ENCODE results near the gene NAA60.
"Not testable (repeated sequence)": the region's sequence is repeated elsewhere in the genome, so short reads cannot be mapped to it uniquely, and the experiment has no call there.

NAA60 gene

DNA sequence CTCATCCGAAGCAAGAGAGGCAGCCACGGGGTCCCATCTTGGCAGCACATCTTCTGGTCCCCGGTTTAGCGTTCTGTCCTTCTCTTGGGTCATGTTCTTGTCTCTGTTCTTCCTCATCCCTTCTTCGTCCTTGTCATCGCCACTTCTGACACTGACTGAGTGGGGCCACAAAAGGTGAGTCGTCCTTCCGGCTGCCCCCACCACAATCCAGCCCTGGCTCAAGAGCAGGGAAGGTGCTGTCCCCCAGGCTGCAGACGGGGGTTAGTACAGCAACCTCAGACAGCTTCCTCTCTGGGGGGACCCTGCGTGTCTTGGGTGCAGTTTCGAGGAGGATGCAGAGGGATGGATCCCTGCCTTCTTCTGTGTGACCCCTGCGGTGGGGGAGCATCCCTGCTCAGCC lies 21.8 kb downstream of the NAA60 start:
- DNase-seq = no peak

DNA sequence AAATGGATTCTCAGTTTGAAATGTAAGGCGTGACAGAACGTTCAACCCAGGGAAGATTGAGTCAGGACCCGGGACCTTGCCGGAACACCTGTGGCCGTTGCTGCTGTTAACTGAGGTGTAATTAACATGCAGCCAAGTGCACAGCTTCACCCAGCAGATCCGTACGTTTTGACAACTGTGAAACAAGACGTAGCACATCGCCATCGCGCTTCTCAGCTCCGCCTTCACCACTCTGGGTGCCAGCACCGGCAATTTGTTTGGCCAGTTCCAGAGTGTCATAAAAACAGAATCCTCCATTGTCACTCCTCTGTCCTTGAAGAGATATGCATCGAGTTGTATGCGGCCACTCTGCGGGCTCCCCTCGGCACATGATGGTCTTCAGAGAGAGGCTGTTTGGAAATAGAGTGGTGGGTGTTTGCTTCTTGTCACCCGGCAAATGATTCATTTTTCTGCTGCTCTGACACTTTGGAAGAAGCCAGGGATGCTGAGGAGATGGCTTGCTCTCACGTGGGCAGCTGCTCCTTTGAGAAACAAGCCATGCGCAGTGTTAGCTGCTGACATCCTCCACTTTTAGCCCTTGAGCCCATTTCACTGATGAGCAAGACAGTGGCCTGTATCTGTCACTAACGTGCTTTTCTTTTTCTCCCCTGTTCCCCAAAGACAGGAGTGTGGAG lies 22.6 kb downstream of the NAA60 start:
- DNase-seq = no peak

DNA sequence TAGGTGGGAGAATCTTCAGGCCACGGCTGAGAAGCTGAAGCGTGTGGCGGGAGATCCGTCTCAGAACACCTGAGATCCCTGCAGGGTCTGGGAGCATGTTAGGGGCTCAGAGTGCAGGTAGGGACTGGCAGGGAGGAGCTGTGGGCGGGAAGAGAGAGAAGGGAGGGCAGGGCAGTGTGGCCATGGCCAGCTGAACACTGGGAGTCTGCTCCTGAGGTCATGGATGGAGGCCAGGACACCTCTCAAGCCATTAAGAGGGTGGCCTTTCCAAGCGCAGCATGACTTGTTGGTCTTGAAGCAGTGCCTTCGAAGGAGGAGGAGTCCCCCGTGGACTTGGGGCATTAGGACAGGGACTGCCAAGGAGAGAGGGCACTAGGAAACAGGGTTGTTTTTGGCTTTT lies 23.7 kb downstream of the NAA60 start:
- DNase-seq = no peak

DNA sequence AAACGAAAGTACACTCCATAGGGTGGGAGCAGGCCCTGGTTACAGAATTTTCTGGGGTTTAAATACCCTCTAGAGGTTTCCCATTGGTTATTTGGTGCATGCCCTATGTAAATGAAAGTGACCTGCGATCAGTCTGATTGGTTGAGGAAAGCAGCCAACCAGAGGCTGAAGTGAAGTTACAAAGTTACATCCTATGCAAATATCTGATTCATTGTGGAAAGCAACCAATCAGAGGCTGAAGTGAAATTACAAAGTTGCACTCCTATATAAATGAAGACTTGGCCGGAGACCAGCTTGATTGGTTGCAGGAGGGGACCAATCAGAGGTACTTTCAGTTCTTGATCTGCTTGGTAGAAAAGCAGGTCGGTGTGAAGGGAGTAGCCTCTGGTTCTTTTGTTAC lies 24.4 kb downstream of the NAA60 start:
- DNase-seq = peak; percentile 64

DNA sequence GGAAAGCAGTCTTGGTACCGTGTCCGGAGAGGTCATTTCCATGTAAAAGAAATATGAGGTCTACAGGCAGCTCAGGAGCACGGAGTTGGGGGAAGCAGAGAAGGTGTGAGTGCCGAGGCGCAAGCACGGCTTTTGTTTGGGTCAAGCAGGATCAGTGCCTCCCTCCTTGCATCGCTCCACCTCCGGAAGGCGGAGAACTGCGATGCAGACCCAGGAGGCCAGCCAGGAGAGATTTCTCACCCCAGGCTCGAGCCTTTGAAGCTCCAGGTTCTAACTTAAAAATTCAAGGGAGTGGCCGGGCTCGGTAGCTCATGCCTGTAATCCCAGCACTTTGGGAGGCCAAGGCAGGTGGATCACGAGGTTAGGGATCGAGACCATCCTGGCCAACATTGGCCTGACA lies 25.0 kb downstream of the NAA60 start:
- no peak for DNase-seq

DNA sequence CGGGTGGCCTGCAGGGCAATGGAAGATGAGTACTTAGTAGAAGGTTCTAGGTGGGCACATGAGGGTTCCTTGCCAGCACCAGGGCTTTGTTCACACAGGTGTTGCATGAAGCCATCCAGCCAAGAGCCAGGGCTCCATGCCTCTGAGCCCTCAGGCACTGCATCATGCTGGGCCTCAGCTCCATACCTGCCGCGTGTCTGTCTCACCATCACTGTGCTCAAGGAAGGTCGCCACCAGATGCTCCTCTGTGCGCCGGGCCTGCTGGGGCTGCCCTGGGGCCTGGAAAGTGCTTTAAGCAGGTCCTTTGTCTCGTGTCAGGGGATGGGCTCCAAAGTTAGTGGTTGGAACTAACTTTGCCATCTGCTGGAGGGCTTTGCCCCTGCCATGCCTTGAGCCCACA lies 26.3 kb downstream of the NAA60 start:
- DNase-seq = no peak

DNA sequence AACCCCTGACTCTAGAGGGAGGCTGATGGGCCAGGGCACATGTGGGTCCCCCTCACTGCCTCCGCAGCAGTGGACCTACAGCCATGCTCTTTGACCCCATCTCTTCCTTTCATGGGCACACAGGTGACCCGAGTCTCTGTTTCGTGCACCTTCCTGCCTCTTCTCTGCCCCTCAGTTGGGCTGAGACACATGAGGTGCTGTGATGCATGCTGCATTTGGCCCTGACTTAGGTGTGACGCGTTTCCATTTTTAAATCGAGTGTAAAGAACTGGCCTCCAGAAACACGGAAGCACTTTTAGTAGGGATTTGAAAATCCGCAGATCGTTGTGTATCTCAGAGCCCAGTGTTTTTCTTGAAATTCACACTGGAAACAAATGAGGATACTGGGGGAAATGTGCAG lies 27.2 kb downstream of the NAA60 start:
- DNase-seq = no peak

DNA sequence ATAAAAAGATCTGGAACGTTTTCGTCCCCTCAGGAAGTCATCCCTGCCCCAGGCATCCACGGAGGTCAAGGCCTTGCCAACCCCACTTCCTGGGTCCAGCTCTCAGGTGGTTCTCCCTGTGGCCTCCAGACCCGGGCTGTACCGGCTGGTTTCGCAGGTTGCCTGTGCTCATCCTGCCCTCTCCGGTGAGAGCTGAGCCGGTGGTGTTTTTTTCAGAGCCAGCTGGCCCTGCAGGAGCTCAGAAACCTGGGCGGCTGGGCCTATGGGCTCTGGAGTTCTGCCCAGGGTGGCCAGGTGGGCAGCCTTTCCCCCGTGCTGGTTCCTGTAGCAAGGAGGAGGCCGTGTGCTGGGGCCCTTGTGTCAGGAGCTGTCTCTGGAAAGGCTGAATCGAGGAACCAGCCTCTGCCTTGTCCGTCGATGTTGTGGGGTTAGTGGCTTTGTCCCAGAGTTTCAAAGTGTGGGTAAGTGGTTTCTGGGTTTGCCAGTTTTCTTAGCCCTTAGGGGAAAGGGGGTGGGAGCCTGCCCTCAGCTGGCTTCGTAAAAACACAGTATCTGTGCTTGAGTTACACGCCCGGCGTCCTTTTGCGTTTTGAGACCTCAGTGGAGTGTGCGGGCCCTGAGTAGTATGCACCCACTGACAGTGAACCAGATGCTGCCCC lies 28.2 kb downstream of the NAA60 start:
- no peak for DNase-seq

DNA sequence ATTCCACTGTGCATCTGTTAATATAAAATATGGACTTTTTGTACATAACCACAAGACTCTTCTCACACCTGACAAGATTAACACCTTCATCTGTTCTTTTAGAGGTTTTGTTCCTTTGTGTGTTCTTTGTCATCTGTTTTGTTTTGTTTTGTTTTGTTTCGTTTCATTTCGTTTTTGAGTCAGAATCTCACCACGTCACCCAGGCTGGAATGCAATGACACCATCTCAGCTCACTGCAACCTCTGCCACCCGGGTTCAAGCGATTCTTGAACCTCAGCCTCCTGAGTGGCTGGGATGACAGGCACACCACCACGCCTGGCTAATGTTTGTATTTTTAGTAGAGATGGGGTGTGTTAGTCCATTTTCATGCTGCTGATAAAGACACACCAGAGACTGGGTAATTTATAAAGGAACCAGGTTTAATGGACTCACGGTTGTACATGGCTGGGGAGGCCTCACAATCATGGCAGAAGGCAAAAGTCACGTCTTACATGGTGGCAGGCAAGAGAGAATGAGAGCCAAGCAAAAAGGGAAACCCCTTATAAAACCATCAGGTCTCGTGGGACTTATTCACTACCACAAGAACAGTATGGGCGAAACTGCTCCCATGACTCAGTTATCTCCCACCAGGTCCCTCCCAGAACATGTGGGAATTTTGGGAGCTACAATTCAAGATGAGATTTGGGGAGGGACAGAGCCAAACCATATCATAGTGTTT lies 29.6 kb downstream of the NAA60 start:
- no peak for DNase-seq

DNA sequence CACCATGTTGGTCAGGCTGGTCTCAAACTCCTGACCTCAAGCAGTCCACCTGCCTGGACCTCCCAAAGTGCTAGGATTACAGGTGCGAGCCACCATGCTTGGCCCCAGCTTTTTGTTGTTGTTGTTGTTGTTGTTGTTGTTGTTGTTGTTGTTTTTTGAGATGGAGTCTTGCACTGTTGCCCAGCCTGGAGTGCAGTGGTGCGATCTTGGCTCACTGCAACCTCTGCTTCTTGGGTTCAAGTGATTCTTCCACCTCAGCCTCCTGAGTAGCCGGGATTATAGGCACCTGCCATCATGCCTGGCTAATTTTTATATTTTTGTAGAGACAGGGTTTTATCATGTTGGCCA lies 30.1 kb downstream of the NAA60 start:
- not testable (repeated sequence) for DNase-seq

DNA sequence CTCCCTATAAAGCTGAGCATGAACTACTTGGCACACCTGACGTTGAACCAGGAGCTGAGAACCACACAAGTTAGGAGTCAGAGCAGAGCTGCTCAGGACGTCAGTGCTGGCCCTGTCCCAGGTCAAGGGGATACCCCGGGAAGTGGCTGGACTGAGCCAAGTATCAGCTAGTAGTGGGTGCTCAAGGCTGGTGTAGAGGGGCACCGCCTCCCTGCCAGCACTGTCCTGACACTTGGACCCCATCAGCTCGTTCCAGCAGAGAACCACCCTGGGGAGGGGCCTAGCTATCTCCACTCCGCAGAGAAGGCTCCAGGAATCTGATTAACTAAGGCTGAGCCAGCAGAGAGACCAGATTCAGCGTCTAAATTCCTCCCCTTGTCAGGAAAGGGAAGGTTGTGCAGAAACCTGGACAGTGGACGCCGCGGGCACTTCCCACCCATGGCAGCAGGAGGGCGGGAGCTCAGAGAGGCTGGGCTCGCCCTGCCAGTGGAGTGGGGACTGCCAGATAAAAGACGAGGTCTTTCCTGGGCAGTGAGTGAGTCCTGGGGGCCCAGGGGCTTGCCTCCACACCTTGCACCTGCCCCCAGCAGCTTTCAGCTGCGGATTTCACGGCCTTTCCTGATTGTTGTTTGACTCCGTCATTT lies 30.8 kb downstream of the NAA60 start:
- peak; percentile 90 for DNase-seq

DNA sequence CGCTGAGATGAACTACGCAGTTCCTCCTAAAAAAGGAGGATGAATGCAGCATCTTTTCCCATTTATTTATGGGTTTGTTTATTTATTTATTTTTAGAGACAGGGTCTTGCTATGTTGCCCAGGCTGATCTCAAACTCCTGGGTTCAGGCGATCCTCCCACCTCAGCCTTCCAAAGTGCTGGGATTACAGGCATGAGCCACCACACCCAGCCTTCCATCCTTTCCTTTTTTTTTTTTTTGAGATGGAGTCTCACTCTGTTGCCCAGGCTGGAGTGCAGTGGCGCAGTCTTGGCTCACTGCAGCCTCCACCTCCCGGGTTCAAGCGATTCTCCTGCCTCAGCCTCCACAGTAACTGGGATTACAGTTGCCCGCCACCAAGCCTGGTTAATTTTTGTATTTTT lies 31.4 kb downstream of the NAA60 start:
- not testable (repeated sequence) for DNase-seq

DNA sequence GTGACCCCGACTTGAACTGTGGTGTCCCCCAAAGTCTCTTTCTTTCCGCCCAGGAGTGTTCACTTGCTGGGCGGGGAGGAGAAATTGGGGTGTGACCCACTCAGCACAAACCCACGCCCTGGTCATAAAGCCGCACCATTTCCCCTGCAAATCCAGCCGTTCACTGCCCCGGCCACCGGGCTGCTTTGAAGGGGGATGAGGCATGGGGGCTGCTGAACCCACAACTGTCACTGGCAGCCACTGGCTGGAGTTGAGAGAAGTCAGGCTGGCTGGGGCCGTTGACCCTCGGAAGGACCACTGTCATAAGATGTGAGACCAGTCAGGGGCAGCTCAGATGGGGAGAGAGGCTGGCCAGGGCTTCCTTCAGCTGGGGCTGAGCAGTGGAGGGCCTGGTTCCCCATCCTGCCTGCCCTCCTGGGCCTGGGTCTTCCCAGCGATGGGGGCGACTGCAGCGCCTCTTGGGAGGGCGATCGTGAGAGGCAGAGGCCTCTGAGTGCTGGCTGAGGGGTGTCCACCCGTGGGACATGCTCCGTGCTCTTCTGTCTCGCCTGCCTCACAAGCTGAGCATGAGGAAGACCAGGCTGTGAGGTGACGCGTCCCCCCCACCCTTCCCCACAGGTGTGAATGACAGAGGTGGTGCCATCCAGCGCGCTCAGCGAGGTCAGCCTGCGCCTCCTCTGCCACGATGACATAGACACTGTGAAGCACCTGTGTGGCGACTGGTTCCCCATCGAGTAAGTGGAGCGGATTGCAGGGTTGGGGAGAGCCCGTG lies 32.3 kb downstream of the NAA60 start:
- DNase-seq = no peak

DNA sequence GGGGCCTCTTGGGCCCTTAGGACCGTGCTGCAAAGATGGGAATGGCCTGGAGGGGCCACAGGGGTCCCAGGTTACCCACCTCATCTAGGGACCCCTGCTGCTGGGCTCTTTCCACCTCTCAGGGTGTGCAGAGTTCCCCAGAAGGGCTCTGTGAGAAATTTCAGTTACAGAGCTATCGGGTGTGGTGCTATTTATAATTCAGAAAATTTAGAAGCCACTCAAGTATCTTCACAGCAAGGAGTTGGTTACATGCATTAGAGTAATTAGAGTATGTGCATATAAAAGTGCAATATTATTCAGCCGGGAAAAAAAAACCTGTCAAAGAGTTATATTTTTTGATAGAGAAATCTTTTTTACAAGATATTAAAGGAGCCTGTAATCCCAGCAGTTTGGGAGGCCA lies 32.9 kb downstream of the NAA60 start:
- no peak for DNase-seq

DNA sequence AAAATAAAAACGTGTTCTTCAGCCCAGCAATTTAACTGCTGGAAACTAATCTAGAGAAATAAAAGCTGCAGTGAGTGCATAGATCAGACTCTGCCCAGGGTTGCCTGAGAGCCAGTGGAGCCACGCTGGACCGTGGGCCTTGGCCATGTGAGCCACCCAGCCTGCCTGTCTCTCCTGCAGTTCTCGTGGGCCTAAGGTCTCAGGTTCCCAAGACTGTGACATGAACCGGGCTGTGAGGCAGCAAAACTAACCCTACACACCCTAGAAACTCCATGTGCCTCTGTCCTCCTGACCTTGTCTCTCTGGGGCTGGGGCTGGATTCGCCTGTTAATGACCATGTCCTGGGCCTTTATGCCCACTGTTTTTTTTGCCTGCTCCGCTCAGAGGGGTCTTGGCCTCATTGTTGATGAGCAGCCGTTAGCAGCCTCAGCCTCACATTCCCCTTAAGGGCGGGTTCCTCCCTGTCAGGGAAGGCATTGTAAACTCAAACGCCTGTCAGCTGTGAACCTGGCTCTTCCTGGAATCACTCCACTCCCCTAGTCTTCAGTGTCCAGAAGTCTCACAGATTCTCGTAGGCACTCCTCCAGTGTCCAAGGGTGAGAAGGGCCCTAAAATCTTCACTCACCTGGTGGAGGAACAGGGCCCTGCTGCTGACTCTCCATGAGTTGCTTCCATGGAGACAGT lies 34.9 kb downstream of the NAA60 start:
- DNase-seq = no peak

DNA sequence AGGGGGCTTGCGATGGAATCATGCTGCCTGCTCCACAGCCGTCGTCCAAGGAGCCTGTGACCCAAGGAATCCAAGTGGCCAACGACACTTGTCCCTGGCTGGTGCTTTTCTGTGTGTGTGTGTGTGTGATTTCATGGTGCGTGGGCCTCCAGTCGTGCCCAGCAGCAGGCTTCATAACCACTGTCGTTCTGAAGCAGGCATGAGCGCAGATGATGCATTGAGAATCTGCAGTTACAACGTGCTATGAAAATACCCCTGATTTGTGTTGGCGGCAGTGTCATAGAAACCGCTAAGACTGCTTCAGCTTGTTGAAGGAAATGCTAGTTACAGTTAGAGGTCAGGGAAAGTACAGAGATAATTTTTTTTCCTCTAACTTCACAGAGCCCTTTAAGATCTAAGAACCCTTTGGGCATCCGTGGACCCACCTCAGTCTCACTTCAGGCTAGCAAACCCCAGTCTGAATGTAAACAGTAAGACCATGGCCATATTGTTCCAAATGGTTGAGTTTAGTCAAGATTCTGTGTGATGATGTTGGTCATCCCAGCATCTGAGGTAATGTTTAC lies 36.3 kb downstream of the NAA60 start:
- no peak for DNase-seq

DNA sequence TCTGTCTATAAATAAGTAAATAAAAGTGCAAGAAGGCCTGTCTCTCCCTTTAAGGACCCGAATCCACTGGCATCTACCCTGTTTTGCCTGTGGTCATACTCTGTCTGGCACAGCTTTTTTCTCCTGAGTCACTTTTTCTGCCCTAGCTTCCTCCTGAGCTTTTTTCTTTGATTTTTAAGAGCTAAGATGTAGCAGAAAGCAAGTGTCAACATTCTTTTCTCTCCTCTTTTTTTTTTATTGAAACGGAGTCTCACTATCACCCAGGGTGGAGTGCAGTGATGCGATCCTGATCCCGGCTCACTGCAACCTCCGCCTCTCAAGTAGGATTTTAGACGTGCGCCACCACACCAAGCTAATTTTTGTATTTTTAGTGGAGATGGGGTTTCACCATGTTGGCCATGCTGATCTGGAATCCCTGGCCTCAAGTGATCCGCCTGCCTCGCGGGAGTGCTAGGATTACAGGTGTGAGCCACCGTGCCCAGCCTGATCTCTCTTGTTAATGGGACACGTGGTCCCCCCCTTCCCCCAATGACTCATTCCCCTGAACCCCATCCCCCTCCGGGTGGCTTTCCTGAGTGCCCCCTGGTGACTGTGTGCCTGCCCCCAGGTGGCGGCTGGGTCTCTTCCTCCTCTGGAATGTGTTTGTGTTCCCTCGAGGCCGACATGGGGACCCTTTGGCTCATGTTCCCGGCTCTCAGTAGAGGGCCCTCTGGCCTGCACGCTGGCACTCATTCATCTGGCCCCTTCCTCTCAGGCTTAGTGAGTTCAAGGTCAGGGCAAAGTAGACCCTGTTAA lies 37.6 kb downstream of the NAA60 start:
- DNase-seq = no peak

DNA sequence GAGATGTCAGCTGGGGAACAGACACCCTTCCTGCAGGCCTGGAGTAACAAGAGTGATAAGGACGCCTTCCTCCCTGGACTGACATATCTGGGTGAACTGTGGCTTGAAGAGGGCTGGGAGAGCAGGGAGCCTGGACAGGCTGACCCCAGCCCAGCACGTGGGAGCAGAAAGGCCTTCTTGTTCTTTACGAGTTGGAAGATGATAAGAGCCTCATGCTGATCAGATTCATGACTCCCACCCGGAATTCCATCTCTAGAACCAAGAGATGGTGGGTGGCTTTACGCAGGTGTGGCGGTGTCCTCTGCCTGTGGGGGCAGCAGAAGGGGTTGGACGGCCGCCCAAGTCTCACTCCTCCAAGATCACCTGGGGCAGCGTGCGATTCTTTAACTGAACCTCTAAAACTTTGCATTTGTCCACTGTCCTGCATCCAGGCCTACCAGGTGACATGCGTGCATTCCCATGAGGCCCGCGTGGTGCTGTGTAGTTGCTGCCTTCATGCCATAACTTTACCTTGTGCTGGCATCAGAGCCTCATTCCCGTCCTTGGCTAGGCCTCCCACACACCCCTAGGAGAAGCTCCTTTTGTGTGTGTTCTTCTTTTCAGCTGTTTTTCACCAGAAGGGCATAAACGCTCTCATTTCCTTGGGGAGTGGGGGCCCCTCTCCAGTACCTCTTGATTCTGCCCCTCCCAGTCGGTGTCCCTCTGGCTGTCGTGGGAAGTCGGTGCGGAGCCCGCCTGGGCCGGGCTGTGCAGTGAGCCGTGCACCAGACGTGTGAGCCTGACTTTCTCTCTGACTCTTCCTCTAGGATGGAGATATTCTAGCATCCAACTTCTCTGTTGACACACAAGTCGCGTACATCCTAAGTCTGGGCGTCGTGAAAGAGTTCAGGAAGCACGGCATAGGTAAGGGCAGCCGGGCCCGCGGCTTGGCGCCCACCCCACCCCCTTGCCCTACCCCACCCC lies 38.5 kb downstream of the NAA60 start:
- DNase-seq = no peak

DNA sequence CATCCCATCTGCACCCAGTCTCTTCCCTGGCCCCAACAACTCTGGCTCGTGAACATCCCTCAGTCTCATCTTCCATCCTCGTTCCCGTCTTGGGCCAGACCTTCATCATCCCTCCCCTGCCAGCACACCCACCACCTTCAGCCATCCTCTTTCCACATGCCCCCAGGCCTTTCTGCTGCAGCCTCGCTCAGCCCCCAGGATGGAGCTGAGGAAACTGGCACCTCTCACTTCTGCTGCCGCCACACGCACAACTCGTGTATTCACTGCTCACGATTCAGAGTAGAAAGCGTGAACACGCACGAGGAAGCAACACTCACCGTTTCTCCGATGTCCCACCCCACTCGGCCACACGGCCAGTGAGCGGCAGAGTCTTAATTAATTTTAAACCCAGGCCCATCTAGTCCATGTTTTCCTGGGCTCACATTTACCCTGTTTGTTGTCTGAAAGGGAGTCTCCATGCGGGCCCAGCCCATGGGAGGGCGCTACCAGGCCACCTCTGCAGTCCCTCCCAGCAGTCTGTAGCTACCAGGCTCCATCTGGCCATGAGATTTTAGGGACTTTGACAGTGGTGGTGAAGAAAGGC lies 39.3 kb downstream of the NAA60 start:
- DNase-seq = no peak
